Sigmoid colon (tissue), 3 donors: ENCODE results near the gene SNRNP200.
"Not testable (repeated sequence)": the region's sequence is repeated elsewhere in the genome, so short reads cannot be mapped to it uniquely, and the experiment has no call there.

Experiments used
- CTCF ChIP-seq, 4 experiments: fragments of 450-650 bp in 3 of 4; fragments of 200-600 bp in 1 of 4; IDR thresholded peaks; one replicate each; pipeline ENCODE4 v1.5.1; 2016 to 2019; ENCODE audit warnings: antibody characterized with exemption in 4 of 4, mild to moderate bottlenecking in 3 of 4, moderate library complexity in 2 of 4
- POLR2A ChIP-seq, 2 donors: fragments of 450-650 bp; IDR thresholded peaks; one replicate each; pipeline ENCODE4 v1.6.1; 2016; ENCODE audit warnings: antibody characterized with exemption in 2 of 2, mild to moderate bottlenecking in 2 of 2, moderate library complexity in 2 of 2

- not testable (repeated sequence) for TF ChIP-seq CTCF, POLR2A (IDR thresholded peaks at IDR 0.05)
Measured at GRCh38 chr2:96294271-96294670, 11.1 kb downstream of the SNRNP200 start.
